Breast epithelium (tissue), 3 donors: ENCODE measurements around the gene ATRNL1.

Source experiments
- CTCF ChIP-seq, 3 donors: fragments of 450-650 bp; IDR thresholded peaks; one replicate each; pipeline ENCODE4 v1.5.1; 2016 to 2017; ENCODE audit warnings: antibody characterized with exemption in 3 of 3, mild to moderate bottlenecking in 3 of 3, moderate library complexity in 3 of 3
- POLR2A ChIP-seq: fragments of 450-650 bp; IDR thresholded peaks from one replicate; pipeline ENCODE4 v1.6.1; 2016; ENCODE audit warnings: antibody characterized with exemption, mild to moderate bottlenecking, moderate library complexity

GRCh38 chr10:115129752-115130151, 36.6 kb downstream of the ATRNL1 start:
- peak in 2 of 3 donors; percentile 38 to 43 for TF ChIP-seq CTCF (IDR thresholded peaks at IDR 0.05)
- no peak for TF ChIP-seq POLR2A
